Stimulated activated CD4-positive, alpha-beta T cell treated with anti-CD3 and anti-CD28 coated beads, Interleukin-2, amount 100 ng/mL, for 24 hours (primary cell): Measurements from ENCODE around the gene C12orf76.
A peak's percentile ranks its signal among the peaks of the same experiment; 100 is the strongest.
"Not testable (repeated sequence)": the region's sequence is repeated elsewhere in the genome, so short reads cannot be mapped to it uniquely, and the experiment has no call there.

Experiments
- DNase-seq, 2 donors: peaks; one replicate each; pipeline ENCODE4 v3.0.0-alpha.2; 2020

Gene C12orf76

DNA sequence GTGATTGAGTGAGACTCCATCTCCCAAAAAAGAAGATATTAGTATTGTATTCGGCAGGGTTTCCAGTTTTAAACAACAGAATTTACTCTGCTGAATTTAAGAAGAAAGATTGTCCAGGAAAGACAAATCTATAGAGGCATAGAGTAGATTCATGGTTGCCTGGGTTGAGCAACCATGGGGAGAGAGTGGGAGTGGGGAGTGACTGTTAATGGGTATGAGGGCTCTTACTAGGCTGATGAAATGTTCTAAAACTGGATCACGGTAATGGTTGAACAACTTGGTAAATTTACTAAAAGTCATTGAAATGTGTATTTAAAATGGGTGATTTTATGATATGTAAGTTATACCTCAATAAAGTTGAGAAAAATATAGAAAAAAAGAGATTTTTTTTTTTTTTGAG is 13.9 kb upstream of the C12orf76 start:
- no peak for DNase-seq

DNA sequence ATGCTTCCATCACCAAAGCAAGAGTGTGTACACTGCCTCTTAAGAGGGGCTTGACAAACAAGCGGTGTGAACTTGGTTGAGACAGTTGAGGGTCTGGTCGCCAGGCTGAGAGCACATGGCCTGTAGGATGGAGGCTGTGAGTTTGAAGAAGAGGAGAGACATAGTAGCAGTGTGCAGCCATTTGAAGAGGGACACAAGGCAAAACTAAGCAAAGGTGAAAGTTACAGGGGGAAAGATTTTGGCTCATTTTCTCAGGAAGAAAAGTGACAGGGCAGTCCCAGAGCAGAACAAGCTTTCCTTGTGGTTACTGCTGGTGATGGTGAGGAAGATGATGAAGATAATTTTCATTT is 11.3 kb upstream of the C12orf76 start:
- no peak for DNase-seq

DNA sequence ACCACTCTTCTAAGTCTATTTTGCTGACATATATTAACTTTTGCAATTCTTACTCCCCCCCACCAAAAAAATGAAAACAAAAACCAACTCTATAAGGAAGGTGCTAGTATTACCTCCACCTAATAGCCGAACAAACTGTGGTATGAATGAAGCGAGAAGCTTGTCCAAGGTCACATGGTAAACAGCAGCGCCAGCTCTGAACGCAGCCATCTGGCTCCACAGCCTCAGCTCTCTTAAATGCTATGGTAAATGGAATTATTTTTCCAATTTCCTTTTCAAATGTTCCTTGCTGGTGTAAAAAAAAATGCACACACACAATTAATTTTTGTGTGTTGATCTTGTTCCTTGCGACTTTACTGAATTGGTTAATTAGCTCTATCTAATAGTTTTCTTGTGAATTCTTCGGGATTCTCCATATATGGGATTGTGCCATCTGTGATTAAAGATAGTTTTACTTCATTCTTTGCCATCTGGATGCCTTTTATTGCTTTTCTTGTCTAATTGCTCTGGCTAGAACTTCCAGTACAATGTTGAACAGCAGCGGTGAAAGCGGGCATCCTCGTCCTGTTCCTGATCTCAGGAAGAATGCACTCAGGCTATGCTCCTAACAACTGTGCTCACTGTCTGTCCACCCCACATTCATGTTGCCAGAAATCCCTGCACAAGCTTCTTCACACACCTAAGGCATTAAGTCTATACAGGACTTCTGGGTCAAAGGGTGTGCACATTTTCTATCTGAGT is 10.7 kb upstream of the C12orf76 start:
- no peak for DNase-seq

DNA sequence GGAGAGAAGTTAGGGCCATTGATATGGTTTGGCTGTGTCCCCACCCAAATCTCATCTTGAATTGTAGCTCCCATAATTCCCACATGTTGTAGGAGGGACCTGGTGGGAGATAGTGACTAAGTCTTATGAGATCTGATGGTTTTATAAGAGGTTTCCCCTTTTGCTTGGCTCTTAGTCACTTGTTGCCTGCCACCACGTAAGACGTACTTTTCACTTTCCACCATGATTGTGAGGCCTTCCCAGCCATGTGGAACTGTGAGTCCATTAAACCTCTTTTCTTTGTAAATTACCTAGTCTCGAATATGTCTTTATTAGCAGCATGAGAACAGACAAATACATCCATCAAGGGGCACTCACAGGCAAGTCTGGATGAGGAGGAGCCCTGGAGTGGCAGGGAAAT is 8.3 kb upstream of the C12orf76 start:
- not testable (repeated sequence) for DNase-seq

DNA sequence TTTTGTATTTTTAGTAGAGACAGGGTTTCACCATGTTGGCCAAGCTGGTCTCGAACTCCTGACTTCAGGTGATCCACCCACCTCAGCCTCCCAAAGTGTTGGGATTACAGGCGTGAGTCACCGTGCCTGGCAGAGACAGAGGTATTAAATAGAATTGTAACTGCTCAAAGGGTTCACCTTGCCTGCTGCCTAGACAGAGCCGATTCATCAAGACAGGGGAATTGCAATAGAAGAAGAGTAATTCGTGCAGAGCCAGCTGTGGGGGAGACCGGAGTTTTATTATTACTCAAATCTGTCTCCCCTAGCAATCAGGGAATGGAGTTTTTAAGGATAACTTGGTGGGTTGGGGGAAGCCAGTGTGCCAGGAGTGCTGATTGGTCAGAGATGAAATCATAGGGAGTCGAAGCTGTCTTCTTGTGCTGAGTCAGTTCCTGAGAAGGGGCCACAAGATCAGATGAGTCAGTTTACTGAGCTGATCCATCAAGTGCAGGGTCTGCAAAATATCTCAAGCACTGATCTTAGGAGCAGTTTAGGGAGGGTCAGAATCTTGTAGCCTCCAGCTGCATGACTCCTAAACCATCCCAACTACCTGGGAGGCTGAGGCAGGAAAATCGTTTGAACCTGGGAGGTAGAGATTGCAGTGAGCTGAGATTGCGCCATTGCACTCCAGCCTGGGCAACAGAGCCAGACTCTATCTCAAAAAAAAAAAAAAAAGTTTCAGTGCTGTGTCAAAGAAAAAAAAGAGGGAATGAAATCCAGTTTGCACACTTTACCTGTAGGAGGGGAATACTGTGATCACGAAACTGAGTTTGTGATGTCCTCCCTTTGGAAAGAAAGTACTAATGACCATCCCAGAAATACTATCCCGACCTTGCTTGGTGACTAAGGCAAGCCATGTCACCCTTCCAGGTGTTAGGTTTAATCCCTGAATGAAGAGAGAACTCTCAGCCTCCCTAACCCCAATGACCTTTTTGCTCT is 7.3 kb upstream of the C12orf76 start:
- not testable (repeated sequence) for DNase-seq

DNA sequence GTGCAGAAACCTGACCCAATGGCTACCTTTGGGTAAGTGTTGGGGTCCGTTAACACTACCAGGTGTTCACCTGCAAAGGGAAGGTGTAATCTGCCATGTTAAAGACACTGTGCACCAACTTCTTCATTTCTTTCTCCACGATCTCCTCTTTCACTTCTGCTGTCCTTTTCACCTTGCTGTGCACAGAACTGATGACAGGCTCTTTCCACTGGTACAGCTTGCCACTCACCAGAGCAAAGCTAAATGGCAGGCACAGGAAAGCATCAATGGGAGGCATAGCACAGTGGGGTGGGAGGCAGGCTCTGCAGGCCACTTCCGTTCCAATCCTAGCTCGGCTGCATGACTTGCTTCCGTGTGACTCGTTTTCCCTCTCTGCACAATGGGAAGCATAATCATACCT is 2.6 kb upstream of the C12orf76 start:
- DNase-seq, result no peak

DNA sequence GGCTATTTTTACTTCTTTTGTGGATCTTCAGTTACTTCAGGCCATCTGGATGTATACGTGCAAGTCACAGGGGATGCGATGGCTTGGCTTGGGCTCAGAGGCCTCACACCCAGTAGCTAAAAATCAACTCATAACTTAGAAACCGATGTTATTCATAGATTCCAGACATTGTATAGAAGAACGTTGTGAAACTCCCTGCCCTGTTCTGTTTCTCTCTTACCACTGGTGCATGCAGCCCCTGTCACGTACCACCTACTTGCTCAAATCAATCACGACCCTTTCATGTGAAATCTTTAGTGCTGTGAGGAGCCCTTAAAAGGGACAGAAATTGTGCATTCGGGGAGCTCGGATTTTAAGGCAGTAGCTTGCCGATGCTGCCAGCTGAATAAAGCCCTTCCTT is 1.3 kb upstream of the C12orf76 start:
- DNase-seq, result not testable (repeated sequence)

DNA sequence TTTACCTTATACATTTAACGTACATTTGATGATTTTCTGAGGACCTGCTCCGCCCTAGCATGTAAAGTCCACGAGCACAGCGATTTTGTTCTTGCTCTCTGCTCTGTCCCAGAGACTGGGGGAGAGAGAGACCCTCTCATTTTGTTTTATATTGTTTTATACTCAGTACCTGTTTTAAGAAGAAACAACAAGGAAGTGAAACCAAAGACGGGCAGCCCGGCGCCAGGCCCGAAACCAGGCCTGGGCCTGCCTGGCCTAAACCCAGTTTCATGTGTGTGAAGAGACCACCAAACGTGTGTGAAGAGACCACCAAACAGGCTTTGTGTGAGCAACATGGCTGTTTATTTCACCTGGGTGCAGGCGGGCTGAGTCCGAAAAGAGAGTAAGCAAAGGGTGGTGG is 712 bp upstream of the C12orf76 start:
- DNase-seq, result not testable (repeated sequence)

DNA sequence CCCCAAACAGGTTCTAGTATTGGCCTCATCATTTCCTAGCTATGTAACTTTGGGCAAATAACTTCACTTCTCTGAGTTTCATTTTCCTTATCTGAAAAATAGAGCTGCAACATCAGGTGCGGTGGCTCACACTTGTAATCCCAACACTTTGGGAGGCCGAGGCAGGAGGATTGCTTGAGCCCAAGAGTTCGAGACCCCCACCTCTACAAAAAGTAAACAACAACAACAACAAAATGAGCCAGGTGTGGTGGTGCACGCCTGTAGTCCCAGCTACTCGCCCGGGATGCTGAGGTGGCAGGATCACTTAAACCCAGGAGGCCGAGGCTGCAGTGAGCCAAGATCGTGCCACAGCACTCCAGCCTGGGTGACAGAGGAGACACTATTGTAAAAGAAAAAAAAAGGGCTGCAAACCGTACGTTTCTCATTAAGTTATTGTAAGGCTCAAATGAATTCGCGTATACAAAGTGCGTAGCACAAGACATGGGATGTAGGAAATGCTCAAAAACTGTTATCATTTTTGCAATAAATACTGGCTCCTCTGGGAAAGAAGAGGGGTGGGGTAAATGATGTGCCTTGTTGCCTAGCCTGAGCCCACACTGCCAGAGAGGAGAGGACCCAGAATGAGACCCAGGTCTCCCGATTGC is 903 bp downstream of the C12orf76 start:
- DNase-seq, result no peak

DNA sequence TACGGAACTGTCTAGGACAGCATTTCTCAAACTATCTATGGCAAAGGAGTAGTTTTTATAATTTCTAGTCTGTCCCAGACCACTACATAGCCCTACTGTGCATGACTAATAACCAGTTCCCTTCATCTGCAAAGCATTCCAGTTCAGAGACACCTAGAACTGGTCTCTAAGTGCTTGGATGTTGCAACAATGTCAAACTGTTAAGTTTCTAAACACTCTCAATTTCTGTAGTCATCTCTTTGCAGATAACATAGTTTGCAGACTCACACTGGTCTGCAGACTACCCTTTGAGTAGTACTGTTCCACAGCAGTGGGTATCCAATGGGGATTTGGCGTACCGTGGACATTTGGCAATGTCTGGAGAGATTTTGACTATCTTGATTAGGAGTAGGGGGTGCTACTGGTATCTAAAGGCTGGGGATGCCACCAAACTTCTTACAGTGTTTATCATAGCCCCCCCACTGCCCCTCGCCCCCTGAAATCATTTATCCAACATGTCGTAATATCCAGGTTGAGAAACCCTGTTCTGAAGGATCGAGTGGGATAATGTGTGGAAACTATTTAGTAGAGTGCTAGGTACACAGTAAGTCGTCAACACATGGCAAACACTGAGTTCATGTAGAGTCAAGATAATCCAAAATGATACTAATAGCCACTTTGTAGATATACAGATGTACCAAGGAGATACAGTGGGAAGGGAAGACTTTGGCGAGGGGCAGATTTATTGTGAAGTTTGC is 1.7 kb downstream of the C12orf76 start:
- DNase-seq, result no peak

DNA sequence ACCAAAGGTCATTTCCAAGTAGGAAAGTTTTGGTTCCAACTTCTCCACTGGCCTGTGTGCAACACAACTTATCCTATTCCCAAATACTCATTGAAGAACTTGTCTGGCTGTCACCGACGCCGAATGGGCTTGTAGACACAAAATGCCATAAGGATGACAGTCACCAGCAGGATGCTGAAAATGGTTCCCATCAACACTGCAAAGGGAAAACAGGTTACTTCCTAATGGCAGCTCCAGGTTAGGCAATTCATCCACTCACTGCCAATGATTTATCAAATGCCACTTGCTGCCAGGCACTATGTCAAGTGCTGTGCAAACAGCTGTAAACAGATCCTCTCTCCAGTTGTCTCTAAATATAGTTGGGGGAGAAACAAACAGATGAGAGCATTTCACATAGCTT is 6.1 kb downstream of the C12orf76 start:
- no peak for DNase-seq

DNA sequence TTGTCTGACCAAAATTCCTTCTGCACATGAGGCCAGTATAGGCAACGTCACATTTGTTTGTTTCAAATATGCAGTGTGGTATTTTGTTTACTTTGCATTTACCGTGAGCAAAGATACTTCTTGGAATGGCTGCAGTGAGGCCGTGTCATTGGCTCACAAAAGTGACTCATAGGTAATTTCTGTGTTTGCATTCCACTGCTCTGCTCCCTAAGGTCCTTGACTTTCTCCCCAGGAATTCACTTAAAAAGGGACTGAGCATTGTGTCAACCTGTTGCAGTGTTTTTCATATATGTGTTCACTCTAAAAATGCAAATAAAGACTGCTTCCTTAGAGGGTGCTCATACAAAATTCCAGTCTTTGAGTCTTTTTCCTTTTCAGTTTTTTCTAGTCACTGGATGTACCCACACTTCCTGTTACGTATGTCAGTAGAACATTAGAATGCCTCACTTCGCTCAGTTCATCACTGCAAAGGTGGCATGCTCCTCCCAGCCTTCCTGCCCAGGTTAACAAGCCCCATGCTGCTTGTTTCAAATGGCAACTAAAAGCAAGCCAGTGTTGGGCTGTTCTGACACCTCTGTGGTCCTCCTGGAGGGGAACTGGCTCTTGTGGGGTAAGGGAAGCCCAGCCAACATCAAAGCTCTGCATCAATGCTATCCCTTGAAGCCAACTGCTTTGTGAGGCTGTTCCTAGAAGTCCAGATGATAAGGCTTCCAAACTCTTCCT is 9.1 kb downstream of the C12orf76 start:
- DNase-seq, result peak in 1 of 2 donors; percentile 15

DNA sequence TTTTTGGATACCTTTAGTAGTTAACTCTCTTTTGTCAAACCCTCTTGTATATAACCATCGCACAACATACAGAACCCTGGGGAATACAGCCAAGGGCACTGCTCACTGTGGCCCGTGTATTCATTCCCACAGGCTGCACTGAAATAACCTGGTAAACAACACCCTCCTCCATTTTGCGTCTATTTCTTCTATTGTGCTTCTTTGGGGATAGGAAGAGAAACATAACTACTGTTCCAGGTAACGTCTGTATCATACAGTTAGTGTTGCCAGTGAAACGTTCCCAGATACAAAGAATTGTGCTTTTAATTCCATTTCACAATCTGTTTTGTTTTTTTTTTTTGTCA is 9.6 kb downstream of the C12orf76 start:
- no peak for DNase-seq

DNA sequence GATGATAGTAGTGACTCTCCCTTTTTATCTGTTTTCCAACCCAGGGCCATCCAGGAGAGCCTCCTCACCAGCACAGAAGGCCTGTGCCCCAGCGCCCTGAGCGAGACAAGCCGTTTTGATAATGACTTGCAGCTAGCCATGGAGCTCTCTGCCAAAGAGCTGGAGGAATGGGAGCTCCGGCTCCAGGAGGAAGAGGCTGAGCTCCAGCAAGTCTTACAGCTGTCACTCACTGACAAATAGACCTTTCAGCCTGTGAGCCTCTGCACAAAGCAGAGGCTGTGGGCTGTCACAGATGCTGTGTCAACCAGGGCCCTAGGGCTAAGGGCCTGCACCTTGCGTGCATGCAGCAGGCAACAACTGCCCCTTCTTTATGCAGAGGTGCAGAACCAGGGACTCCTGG is 11.0 kb downstream of the C12orf76 start:
- DNase-seq, result no peak

DNA sequence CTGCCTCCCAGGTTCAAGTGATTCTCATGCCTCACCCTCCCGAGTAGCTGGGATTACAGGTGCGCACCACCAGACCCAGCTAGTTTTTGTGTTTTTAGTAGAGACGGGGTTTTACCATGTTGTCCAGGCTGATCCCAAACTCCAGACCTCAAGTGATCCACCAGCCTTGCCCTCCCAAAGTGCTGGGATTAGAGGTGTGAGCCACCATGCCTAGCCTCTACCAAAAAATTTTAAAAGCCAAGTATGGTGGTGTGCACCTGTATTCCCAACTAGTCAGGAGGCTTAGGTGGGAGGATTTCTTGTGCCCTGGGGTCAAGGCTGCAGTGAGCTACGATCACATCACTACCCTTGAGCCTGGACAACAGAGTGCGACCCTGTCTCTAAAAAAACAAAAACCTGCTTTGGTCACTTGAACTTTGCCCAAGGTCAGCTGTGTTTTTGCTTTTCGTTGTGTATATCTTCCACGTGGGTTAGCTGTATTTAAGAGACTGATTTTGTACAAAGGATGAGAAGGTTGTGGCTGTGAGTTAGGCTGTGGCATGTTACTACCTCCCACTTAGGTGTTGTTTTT is 12.7 kb downstream of the C12orf76 start:
- no peak for DNase-seq

DNA sequence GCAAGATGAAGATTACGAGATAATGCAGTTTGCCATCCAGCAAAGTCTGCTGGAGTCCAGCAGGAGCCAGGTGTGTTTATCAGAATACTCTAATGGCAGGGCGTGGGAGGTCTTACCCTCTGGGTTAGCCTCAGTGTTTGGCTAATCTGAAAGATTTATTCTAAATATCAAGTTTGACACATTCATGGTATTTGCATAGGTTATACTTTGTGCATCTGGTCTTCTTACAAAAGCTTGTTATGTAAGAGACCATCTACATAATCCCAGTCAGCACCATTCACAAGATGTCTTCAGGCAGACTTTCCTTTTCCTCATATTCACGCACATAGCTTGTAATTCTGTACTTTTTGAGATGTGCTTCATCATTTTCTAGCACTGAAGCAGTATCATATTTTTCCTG is 14.4 kb downstream of the C12orf76 start:
- no peak for DNase-seq

DNA sequence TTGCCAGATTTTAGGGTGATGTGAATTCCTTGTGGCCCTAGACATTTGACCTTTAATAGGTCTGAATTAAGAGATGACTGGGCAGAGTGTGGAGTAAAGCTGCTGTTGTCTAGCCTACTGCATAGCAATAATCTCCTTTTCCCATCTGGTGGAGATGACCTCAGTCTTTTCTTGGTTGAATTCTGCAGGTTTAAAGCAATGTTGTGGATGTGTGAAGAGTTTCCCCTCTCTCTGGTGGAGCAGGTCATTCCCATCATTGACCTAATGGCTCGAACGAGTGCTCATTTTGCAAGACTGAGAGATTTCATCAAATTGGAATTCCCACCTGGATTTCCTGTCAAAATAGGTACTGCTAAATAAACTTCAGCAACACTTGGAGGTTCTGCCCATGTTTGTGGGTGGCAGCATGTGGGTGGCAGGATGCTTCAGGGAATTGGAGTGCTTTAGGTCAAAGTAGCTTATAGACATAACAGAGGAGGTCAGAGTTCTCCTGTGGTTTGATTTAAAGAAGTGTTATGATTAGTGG is 19.0 kb downstream of the C12orf76 start:
- no peak for DNase-seq

DNA sequence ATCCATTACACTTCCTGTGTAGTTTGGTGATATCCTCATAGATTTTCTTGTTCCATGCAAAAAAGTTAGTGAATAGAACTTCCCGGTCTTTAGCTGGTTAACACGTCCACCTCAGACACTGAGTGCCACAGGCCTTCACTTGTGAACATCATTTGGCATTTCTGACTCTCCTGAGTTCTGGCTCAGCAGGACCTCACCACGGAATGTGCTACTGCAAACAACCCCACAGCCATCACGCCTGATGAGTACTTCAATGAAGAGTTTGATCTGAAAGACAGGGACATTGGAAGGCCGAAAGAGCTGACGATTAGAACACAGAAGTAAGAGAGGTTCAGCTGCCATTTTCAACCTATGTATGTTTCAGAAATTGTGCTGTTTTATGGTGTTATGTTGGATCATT is 20.0 kb downstream of the C12orf76 start:
- DNase-seq, result no peak

DNA sequence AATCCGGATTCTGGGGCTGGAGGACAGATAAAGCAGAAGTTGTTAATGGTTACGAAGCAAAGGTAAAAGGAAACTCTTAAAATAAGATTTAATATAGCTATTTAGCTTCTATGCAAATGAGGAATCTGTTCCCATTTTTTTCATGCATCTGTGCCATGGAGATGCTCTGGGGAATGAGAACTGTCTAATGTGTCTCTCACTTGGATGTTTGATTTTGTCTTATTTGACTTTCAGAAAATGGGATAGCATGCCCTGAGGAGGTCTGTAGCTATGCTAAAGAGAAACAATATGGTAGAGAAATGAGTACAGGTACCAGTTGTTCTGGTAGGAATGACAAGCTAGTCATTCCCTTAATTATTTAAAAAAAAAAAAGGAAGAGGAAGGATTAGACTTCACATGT is 24.3 kb downstream of the C12orf76 start:
- no peak for DNase-seq

DNA sequence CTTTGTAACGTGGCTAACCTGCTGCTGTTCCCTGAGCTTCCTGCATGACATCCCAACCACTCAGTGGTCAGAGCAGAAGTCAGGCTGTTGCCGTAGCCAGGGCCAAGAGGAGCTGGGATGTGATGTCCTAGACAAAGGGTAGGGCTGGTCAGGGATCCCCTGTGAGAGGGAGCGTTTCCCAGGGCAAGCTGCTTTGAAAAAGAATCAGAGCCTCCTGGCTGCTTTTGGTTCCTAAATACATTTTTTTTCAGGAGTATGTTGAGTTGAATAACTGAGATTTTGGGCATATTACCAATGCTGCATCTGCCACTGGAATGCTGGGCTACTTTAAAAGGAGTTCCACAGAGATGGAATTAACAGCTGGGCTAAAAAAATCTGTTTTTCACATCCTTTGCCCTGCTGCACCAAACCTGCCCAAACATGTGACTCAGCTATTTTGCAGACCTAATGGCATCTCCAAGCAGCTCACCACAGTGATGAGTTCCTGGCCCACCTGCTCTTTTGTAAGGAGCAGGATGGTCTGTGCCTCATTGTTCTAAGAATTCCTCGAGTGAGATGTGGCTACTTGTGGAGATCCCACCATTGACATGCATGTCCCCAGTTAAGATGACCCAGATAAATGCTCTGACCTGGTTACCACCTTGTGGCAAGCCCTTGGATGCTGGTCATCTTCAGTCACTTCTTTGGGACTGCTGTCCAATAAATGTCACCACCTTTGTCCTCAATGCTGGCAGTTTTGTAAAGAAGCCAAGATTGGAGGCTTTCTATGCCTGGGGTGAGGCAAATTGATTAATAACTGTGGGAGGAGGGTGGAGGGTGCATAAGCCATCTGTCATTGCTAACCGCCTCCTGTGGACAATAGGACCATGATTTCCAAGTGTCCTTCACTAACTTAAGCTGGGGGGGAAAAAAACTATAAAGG is 25.0 kb downstream of the C12orf76 start:
- DNase-seq, result no peak

DNA sequence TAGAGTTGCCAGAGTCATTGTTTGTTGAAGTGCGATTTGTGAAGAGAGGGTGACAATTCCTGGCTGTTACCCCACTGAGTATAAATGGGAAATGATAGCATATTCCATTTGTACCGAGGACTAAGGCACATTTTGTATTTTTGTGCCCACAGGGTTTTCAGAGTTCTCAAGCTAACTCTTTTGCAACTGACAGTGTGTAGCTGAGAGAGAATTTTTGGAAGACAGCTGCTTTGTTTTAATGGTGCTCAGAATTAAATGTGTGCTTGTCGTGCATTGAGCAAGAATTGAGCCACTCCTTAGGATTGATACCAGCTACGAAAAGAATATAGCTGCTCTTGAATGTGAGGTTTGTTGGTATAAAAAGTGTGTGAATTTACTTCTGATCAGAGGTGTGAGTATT is 27.4 kb downstream of the C12orf76 start:
- DNase-seq, result no peak
